ENCODE results near the gene MESP2. TPM values are rescaled to one million over a fixed set of nuclear protein-coding genes. Genes with fewer than 3 reads are reported as not detected.
A peak's percentile ranks its signal among the peaks of the same experiment; 100 is the strongest.

MESP2 gene
- polyA plus RNA-seq, 3 donors = 0.67 TPM; not detected in 2

GRCh38 chr15:89751748-89752147 lies 24.4 kb upstream of the MESP2 start:
- H3K9me3 Mint-ChIP-seq = no peaks in the 10 kb centered on the region
- WGBS (ENCODE audit: insufficient coverage) = 92% methylated on average over 2 of the region's 5 CpGs
- Histone ChIP-seq H3K27me3 (ENCODE audit: control insufficient read depth in 2 of 2, insufficient read depth in 2 of 2, low read length in 2 of 2) (peaks cover 0 to 17% of the 10 kb centered on the region in 2 donors), H3K4me1 (ENCODE audit: control insufficient read depth in 1 of 2, insufficient read depth in 2 of 2, low read length in 2 of 2) (peaks cover 12 to 22% of the 10 kb centered on the region in 2 donors), H3K4me3 (replicated peaks in 1 of 3; ENCODE audit: low read depth in 2 of 3, low read length in 3 of 3) (peak overlapping the region in 1 of 3 experiments; percentile 75), H2AFZ (ENCODE audit: insufficient read depth, low read depth, low read length, poor library complexity, severe bottlenecking) (no peak overlapping the region), H4K20me1 (ENCODE audit: insufficient read depth, low read length) (no peaks in the 10 kb centered on the region), H3K27ac (ENCODE audit: low read depth in 1 of 2, low read length in 2 of 2) (no peak overlapping the region), H3K9me3 (replicated peaks in 1 of 2; ENCODE audit: control insufficient read depth in 1 of 2, insufficient read depth in 1 of 2, low read length in 2 of 2) (no peaks in the 10 kb centered on the region), H3K36me3 (replicated peaks in 1 of 2; ENCODE audit: control insufficient read depth in 1 of 2, insufficient read depth in 2 of 2, low read length in 2 of 2) (no peaks in the 10 kb centered on the region), H3K9ac (ENCODE audit: insufficient read depth, low read length, poor library complexity, severe bottlenecking) (no peak overlapping the region), H3K4me2 (replicated peaks; ENCODE audit: extremely low read depth, low read length, poor library complexity, severe bottlenecking) (no peak overlapping the region), H3K79me2 (ENCODE audit: insufficient read depth, low read length) (no peaks in the 10 kb centered on the region)
- peaks cover 18 to 26% (median 21%) of the 10 kb centered on the region in 3 donors for H3K27me3 Mint-ChIP-seq (ENCODE audit: low read depth in 3 of 3)
- no peak for DNase-seq
- intact Hi-C loops (cut with micrococcal nuclease) = loop anchor here in 1 of 2 donors (5.0 kb wide), 1 partner anchor 321 kb away; no protein-coding TSS in a partner anchor
- H3K27ac Mint-ChIP-seq = no peak overlapping the region
- H3K36me3 Mint-ChIP-seq = peaks cover 0 to 3% of the 10 kb centered on the region in 2 donors
- TF ChIP-seq CTCF (IDR thresholded peaks at IDR 0.05) = no peak
- peak overlapping the region in 1 of 2 donors; percentile 15 for H3K4me3 Mint-ChIP-seq
- H3K4me1 Mint-ChIP-seq = peaks cover 9% of the 10 kb centered on the region

GRCh38 chr15:89753855-89754254 lies 22.3 kb upstream of the MESP2 start:
- Histone ChIP-seq H3K27me3 (ENCODE audit: control insufficient read depth in 2 of 2, insufficient read depth in 2 of 2, low read length in 2 of 2) (peaks cover 0 to 17% of the 10 kb centered on the region in 2 donors), H2AFZ (ENCODE audit: insufficient read depth, low read depth, low read length, poor library complexity, severe bottlenecking) (no peak overlapping the region), H4K20me1 (ENCODE audit: insufficient read depth, low read length) (no peaks in the 10 kb centered on the region), H3K36me3 (replicated peaks in 1 of 2; ENCODE audit: control insufficient read depth in 1 of 2, insufficient read depth in 2 of 2, low read length in 2 of 2) (no peaks in the 10 kb centered on the region), H3K9ac (ENCODE audit: insufficient read depth, low read length, poor library complexity, severe bottlenecking) (no peak overlapping the region), H3K4me1 (ENCODE audit: control insufficient read depth in 1 of 2, insufficient read depth in 2 of 2, low read length in 2 of 2) (peaks cover 12 to 22% of the 10 kb centered on the region in 2 donors), H3K79me2 (ENCODE audit: insufficient read depth, low read length) (no peaks in the 10 kb centered on the region), H3K4me3 (replicated peaks in 1 of 3; ENCODE audit: low read depth in 2 of 3, low read length in 3 of 3) (no peak overlapping the region), H3K27ac (ENCODE audit: low read depth in 1 of 2, low read length in 2 of 2) (no peak overlapping the region), H3K4me2 (replicated peaks; ENCODE audit: extremely low read depth, low read length, poor library complexity, severe bottlenecking) (no peak overlapping the region), H3K9me3 (replicated peaks in 1 of 2; ENCODE audit: control insufficient read depth in 1 of 2, insufficient read depth in 1 of 2, low read length in 2 of 2) (no peaks in the 10 kb centered on the region)
- Mint-ChIP-seq H3K27me3 (ENCODE audit: low read depth in 3 of 3) (peaks cover 18 to 26% (median 19%) of the 10 kb centered on the region in 3 donors), H3K4me1 (peaks cover 9% of the 10 kb centered on the region), H3K36me3 (peaks cover 0 to 3% of the 10 kb centered on the region in 2 donors), H3K4me3 (no peak overlapping the region), H3K9me3 (no peaks in the 10 kb centered on the region), H3K27ac (no peak overlapping the region)
- no peak for DNase-seq
- intact Hi-C loops (cut with micrococcal nuclease) = loop anchor here in 1 of 2 donors (5.0 kb wide), 1 partner anchor 318 kb away; no protein-coding TSS in a partner anchor
- no CpG with 5 or more reads among the region's 7 CpGs for WGBS (ENCODE audit: insufficient coverage)
- no peak for TF ChIP-seq CTCF (IDR thresholded peaks at IDR 0.05)
